Ascending aorta (tissue), 2 donors: ENCODE data around the gene CRISP1. TPM values are rescaled to one million over a fixed set of nuclear protein-coding genes. Genes with fewer than 3 reads are reported as not detected.

ENCODE experiments used
- DNase-seq, 2 donors: peaks; one replicate each; pipeline ENCODE4 v3.0.0-alpha.2; 2019; ENCODE audit warnings: low spot score in 2 of 2
- H3K27ac ChIP-seq, 2 donors: fragments of 200-600 bp; sonication (generic); one replicate each; pipeline ENCODE4 v1.5.1; 2016 to 2017; ENCODE audit warnings: mild to moderate bottlenecking in 1 of 2
- H3K27me3 ChIP-seq: fragments of 200-600 bp; sonication (generic); one replicate; pipeline ENCODE4 v1.5.1; 2017
- H3K36me3 ChIP-seq, 2 donors: fragments of 200-600 bp; sonication (generic); one replicate each; pipeline ENCODE4 v1.5.1; 2016
- H3K4me1 ChIP-seq, 2 donors: fragments of 200-600 bp; sonication (generic); one replicate each; pipeline ENCODE4 v1.5.1; 2016 to 2017; ENCODE audit warnings: mild to moderate bottlenecking in 1 of 2
- H3K4me3 ChIP-seq, 2 donors: fragments of 200-600 bp; sonication (generic); one replicate each; pipeline ENCODE4 v1.5.1; 2016 to 2017; ENCODE audit warnings: mild to moderate bottlenecking in 1 of 2
- H3K9me3 ChIP-seq, 2 donors: fragments of 200-600 bp; sonication (generic); one replicate each; pipeline ENCODE4 v1.5.1; 2016
- intact Hi-C: fragments of 100-400 bp; cut with DNase I; formaldehyde crosslinking; loops from one replicate; pipeline ENCODE4 v1.15.1; 2023
- total RNA-seq: library from RNA; depleted of rRNA; stranded (reverse); fragments of >200 nt; gene quantifications from one replicate; pipeline ENCODE4 v1.1.0, GENCODE V29; 2016
- TF ChIP-seq, protein P1 (sequence below), 3 experiments: fragments of 200-600 bp in 2 of 3; fragments of 450-650 bp in 1 of 3; sonication (generic) in 2 of 3; IDR thresholded peaks; one replicate each; pipeline ENCODE4 v1.5.1; 2016 to 2019; ENCODE audit warnings: antibody characterized with exemption in 3 of 3, mild to moderate bottlenecking in 1 of 3, moderate library complexity in 1 of 3

Gene CRISP1
- total RNA-seq, 1 donor from 2014 or later, result not detected

DNA sequence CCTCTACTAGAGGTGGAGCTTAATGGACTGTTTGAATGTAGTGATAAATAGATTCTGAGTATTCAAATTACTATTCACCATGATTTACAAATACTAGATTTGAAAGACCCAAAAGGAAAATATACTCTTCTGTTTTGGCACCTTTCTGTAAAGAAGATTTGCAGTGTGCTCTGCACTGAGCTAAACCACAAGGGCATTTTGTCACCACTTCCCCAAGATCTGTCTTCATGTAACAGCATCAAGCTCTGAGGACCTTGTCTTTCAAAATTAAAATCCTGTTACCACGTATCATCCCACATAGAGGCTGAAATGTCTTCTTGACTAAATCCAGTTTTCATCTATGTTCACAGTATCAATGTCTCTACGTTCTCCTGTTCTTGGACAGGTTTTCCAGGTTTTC, 76.0 kb downstream of the CRISP1 start:
- TF ChIP-seq, protein P1, sequence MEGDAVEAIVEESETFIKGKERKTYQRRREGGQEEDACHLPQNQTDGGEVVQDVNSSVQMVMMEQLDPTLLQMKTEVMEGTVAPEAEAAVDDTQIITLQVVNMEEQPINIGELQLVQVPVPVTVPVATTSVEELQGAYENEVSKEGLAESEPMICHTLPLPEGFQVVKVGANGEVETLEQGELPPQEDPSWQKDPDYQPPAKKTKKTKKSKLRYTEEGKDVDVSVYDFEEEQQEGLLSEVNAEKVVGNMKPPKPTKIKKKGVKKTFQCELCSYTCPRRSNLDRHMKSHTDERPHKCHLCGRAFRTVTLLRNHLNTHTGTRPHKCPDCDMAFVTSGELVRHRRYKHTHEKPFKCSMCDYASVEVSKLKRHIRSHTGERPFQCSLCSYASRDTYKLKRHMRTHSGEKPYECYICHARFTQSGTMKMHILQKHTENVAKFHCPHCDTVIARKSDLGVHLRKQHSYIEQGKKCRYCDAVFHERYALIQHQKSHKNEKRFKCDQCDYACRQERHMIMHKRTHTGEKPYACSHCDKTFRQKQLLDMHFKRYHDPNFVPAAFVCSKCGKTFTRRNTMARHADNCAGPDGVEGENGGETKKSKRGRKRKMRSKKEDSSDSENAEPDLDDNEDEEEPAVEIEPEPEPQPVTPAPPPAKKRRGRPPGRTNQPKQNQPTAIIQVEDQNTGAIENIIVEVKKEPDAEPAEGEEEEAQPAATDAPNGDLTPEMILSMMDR (IDR thresholded peaks at IDR 0.05), result no peak
- intact Hi-C loops, result no loop called here
- Histone ChIP-seq H3K9me3 (no peaks in the 10 kb centered on the region), H3K4me1 (no peaks in the 10 kb centered on the region), H3K4me3 (no peak overlapping the region), H3K36me3 (no peaks in the 10 kb centered on the region), H3K27me3 (no peaks in the 10 kb centered on the region), H3K27ac (no peak overlapping the region)
- DNase-seq, result no peak

DNA sequence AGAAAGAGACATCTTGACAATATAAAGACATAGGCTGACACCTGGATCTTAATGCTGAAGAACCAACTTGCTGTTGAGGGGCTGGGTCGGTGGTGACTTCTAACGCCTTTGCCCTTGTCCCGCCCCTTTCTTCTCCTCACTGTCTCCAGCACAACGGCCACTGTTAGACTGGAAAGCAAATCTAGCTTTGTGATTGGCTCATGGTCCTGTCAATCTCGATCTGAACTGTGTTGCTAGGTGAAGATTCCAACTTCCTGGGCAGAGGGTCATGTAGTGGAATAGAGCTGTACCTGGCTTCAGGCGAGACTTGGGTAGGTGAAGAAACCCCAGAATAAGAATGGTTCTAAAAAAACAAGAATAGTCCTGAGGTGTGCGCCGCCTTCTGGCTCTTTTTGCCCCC, 79.2 kb downstream of the CRISP1 start, which contains the start of gene PGK2:
Gene PGK2 (minus strand): TSS at position 110 of the 400 bp plus-strand sequence. CDS start 98 bp downstream, at position 12.
- no peak within 1 kb of the TSS for H3K27ac ChIP-seq
- H3K4me1 ChIP-seq, result no peaks in the 10 kb centered on the region
- intact Hi-C loops, result no loop called here
- H3K9me3 ChIP-seq, result no peaks in the 10 kb centered on the region
- H3K4me3 ChIP-seq, result no peak within 1 kb of the TSS
- no peaks in the 10 kb centered on the region for H3K27me3 ChIP-seq
- no peaks in the 10 kb centered on the region for H3K36me3 ChIP-seq
- TF ChIP-seq, protein P1 (IDR thresholded peaks at IDR 0.05), result no peak
- DNase-seq, result no peak

DNA sequence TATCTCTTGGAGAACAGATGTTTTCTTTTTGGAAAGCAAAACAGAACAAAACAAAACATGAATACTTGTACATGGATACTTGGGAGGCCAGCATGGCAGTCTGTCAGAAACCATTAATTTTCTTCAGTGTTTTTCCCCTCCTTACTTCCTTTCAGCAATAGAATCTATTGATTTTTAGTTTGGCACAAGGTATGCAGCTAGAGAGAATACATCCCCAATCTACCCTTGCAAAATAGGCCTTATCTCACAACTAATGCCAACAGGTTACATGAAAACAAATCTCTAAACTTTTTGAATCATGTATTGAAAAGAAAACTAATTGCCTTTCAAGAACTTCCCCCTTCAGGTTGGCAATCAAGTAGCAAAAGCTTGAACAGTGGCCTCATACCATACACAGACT, 82.1 kb downstream of the CRISP1 start:
- Histone ChIP-seq H3K27me3 (no peaks in the 10 kb centered on the region), H3K4me3 (no peak overlapping the region), H3K27ac (no peak overlapping the region), H3K4me1 (no peaks in the 10 kb centered on the region), H3K9me3 (no peaks in the 10 kb centered on the region), H3K36me3 (no peaks in the 10 kb centered on the region)
- intact Hi-C loops, result no loop called here
- no peak for DNase-seq
- TF ChIP-seq, protein P1 (IDR thresholded peaks at IDR 0.05), result no peak

Other genes with a start within 250 kb of the CRISP1 start
- gene RHAG, start 229.7 kb downstream of the CRISP1 start, total RNA-seq, result not detected
- not detected for gene CRISP2, start 153.0 kb downstream of the CRISP1 start, total RNA-seq
- not detected for gene CRISP3, start 122.1 kb downstream of the CRISP1 start, total RNA-seq
- gene PGK2, start 79.2 kb downstream of the CRISP1 start, total RNA-seq, result not detected
- not detected for gene DEFB114, start 97.6 kb upstream of the CRISP1 start, total RNA-seq
- gene DEFB113, start 103.1 kb upstream of the CRISP1 start, total RNA-seq, result not detected
- gene DEFB110, start 155.5 kb upstream of the CRISP1 start, total RNA-seq, result not detected
- gene DEFB112, start 183.4 kb upstream of the CRISP1 start, total RNA-seq, result not detected